ENCODE measurements around the gene KRT78.

DNA sequence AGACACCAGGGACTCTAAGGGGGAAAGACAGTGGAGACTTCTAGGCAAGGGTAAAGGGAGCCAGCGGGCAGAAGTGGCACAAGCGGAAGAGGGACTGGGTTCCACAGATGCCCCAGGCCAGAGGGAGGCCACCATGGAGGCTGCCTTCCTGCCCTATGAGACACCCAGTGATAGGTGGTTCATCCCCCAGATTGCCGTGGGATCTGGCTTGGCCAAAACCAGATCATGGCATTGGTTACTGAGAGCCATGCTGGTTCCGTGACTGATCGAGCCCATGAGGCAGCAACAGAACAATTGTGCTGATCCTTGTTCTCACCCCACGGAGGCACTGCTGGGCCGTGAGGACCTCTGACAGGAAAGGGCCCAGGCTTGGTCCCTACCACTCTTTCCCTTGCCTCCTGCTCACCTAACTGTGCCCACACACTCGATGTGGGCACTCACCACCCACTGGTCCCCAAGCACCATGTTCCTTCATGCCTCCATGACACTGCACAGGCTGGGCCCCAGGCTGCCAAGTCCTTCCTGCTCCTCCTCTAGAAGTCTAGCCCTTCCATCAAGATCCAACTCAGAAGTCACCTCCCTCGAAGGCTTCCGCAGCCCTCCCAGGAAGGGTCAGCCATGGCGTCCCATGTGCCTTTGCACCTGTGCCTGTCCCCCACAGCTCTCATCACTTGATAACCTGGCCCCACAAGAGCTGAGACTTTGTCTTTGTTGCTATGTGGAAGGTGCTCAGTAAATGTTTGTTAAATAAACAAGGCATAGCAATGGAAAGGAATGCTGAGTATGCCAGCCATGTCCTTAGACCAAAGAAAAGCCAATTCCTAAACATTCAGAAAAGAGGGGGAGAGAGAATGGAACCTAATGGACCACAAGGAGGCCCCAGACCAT, 21.9 kb downstream of the KRT78 start:
- TF ChIP-seq CTCF (IDR thresholded peaks at IDR 0.05) (no peak), POLR2A (IDR thresholded peaks at IDR 0.05) (no peak)
